OCI-LY1 (cell line): ENCODE measurements around the gene GMCL2.

ENCODE experiments used
- CTCF ChIP-seq: fragments of 200-600 bp; sonication (generic), shearing (Covaris generic); IDR thresholded peaks from 2 replicates; pipeline ENCODE4 v1.5.1; 2017; ENCODE audit warnings: mild to moderate bottlenecking, antibody characterized with exemption, low read length, moderate library complexity, mixed read lengths
- EZH2 ChIP-seq: fragments of 200-600 bp; sonication (generic), shearing (Covaris generic); IDR thresholded peaks from 2 replicates; pipeline ENCODE4 v1.8.0; 2017; ENCODE audit warnings: borderline replicate concordance, mixed run types, mild to moderate bottlenecking, antibody characterized with exemption, low read length, moderate library complexity, mixed read lengths

- TF ChIP-seq CTCF (no peak), EZH2 (no peak)
Measured at GRCh38 chr5:178136990-178137389, 50.2 kb downstream of the GMCL2 start.
